Bronchial epithelial cell (primary cell): ENCODE results near the gene CAMTA1. TPM values are rescaled to one million over a fixed set of nuclear protein-coding genes. Genes with fewer than 3 reads are reported as not detected.
"Not testable (repeated sequence)": the region's sequence is repeated elsewhere in the genome, so short reads cannot be mapped to it uniquely, and the experiment has no call there.

Experiments used
- DNase-seq: peaks from one replicate; pipeline ENCODE4 v3.0.0-alpha.2; 2010; ENCODE audit warnings: low read depth
- FAIRE-seq: peaks from 2 replicates; lab custom pipeline; 2011; peaks lifted over from hg19 to GRCh38; lab: Jason Lieb, UNC
- H3K27me3 ChIP-seq: 2 replicates; pipeline ENCODE4 v1.5.1; 2011; ENCODE audit warnings: low read length; ENCODE audit not compliant: control insufficient read depth, insufficient read depth
- H3K36me3 ChIP-seq: 2 replicates; pipeline ENCODE4 v1.5.1; 2011; ENCODE audit warnings: low read length; ENCODE audit not compliant: control insufficient read depth, insufficient read depth
- H3K4me3 ChIP-seq: 2 replicates; pipeline ENCODE4 v1.5.1; 2011; ENCODE audit warnings: mild to moderate bottlenecking, low read depth, low read length, control low read depth
- total RNA-seq: library from RNA; depleted of rRNA; stranded (reverse); fragments of >200 nt; gene quantifications from 2 replicates; pipeline ENCODE4 v1.2.1, GENCODE V29; 2014
- TF ChIP-seq, protein P1 (sequence below): IDR thresholded peaks from 2 replicates; pipeline ENCODE4 v1.5.1; 2011; ENCODE audit warnings: mild to moderate bottlenecking, moderate library complexity, low read length, control low read depth, inconsistent platforms; ENCODE audit not compliant: insufficient read depth, severe bottlenecking

CAMTA1 gene, protein sequence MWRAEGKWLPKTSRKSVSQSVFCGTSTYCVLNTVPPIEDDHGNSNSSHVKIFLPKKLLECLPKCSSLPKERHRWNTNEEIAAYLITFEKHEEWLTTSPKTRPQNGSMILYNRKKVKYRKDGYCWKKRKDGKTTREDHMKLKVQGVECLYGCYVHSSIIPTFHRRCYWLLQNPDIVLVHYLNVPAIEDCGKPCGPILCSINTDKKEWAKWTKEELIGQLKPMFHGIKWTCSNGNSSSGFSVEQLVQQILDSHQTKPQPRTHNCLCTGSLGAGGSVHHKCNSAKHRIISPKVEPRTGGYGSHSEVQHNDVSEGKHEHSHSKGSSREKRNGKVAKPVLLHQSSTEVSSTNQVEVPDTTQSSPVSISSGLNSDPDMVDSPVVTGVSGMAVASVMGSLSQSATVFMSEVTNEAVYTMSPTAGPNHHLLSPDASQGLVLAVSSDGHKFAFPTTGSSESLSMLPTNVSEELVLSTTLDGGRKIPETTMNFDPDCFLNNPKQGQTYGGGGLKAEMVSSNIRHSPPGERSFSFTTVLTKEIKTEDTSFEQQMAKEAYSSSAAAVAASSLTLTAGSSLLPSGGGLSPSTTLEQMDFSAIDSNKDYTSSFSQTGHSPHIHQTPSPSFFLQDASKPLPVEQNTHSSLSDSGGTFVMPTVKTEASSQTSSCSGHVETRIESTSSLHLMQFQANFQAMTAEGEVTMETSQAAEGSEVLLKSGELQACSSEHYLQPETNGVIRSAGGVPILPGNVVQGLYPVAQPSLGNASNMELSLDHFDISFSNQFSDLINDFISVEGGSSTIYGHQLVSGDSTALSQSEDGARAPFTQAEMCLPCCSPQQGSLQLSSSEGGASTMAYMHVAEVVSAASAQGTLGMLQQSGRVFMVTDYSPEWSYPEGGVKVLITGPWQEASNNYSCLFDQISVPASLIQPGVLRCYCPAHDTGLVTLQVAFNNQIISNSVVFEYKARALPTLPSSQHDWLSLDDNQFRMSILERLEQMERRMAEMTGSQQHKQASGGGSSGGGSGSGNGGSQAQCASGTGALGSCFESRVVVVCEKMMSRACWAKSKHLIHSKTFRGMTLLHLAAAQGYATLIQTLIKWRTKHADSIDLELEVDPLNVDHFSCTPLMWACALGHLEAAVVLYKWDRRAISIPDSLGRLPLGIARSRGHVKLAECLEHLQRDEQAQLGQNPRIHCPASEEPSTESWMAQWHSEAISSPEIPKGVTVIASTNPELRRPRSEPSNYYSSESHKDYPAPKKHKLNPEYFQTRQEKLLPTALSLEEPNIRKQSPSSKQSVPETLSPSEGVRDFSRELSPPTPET (N-terminal part only)
- total RNA-seq: 62.3 and 68.2 TPM in 2 replicates

DNA sequence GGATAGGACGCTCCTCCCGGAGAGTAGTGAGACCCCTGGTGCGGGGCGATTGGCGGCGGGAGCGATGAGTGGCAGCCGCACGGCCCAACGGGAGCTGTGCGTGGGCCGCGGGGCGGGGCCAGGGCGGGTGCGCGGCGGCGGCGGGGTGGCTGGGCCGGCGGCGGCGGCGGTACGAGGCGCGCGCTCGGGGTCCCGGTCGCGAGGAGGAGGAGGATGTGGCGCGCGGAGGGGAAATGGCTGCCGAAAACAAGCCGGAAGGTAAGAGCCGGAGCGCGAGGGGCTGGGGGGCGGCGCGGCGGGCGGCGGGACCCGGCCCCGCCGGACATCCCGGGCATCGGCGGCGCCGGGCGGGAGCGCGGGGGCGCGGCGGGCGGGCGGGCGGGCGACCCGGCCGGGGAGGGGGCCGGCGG is at the start of gene CAMTA1:
Gene CAMTA1, plus strand, starts transcription at position 137 of the 410 bp plus-strand sequence. Its CDS starts 77 bp downstream, at position 214.
- DNase-seq: no peak
- peak within 1 kb of the TSS; percentile 76 for H3K4me3 ChIP-seq
- no peaks in the 10 kb centered on the region for H3K27me3 ChIP-seq
- FAIRE-seq: no peak
- TF ChIP-seq, protein P1, sequence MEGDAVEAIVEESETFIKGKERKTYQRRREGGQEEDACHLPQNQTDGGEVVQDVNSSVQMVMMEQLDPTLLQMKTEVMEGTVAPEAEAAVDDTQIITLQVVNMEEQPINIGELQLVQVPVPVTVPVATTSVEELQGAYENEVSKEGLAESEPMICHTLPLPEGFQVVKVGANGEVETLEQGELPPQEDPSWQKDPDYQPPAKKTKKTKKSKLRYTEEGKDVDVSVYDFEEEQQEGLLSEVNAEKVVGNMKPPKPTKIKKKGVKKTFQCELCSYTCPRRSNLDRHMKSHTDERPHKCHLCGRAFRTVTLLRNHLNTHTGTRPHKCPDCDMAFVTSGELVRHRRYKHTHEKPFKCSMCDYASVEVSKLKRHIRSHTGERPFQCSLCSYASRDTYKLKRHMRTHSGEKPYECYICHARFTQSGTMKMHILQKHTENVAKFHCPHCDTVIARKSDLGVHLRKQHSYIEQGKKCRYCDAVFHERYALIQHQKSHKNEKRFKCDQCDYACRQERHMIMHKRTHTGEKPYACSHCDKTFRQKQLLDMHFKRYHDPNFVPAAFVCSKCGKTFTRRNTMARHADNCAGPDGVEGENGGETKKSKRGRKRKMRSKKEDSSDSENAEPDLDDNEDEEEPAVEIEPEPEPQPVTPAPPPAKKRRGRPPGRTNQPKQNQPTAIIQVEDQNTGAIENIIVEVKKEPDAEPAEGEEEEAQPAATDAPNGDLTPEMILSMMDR: no peak
- H3K36me3 ChIP-seq: peaks cover 1% of the 10 kb centered on the region

DNA sequence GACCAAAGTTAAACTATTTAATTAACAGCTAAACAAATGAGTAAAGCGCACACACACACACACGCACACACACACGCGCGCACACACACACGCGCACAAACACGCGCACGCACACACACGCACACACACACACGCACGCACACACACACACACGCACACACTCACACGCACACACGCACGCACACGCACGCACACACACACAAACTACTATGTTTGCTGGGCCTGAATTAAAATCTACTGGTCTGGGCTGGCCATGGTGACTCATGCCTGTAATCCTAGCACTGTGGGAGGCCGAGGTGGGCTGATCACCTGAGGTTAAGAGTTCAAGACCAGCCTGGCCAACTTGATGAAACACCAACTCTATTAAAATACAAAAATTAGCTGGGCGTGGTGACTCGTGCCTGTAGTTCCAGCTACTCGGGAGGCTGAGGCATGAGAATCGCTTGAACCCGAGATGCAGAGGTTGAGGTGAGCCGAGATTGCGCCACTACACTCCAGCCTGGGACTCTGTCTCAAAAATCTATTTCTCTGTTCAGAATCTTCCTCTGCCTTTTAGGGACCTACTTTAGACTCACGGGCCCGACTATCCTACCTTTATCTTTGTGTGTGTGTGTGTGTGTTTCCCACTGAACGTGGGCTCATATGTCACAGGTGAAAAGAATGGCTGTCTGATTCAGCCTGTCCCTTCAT is 46.1 kb upstream of the CAMTA1 start:
- Histone ChIP-seq H3K27me3 (no peaks in the 10 kb centered on the region), H3K36me3 (no peaks in the 10 kb centered on the region), H3K4me3 (no peak overlapping the region)
- FAIRE-seq (no peak), DNase-seq (no peak)
- TF ChIP-seq, protein P1: no peak

DNA sequence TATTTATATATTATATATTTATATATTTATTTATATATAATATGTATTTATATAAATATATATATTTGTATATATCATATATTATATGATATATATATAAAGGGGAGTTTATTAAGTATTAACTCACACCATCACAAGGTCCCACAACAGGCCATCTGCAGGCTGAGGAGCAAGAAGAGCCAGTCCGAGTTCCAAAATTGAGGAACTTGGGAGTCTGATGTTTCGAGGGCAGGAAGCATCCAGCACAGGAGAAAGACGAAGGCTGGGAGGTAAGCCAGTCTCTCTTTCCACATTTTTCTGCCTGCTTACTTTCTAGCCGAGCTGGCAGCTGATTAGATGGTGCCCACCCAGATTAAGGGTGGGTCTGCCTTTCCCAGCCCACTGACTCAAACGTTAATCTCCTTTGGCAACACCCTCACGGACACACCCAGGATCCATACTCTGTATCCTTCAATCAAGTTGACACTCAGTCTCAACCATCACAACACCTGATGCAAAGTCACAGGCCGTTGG is 42.5 kb upstream of the CAMTA1 start:
- H3K36me3 ChIP-seq, DNase-seq, FAIRE-seq, H3K4me3 ChIP-seq, H3K27me3 ChIP-seq: not testable (repeated sequence)

DNA sequence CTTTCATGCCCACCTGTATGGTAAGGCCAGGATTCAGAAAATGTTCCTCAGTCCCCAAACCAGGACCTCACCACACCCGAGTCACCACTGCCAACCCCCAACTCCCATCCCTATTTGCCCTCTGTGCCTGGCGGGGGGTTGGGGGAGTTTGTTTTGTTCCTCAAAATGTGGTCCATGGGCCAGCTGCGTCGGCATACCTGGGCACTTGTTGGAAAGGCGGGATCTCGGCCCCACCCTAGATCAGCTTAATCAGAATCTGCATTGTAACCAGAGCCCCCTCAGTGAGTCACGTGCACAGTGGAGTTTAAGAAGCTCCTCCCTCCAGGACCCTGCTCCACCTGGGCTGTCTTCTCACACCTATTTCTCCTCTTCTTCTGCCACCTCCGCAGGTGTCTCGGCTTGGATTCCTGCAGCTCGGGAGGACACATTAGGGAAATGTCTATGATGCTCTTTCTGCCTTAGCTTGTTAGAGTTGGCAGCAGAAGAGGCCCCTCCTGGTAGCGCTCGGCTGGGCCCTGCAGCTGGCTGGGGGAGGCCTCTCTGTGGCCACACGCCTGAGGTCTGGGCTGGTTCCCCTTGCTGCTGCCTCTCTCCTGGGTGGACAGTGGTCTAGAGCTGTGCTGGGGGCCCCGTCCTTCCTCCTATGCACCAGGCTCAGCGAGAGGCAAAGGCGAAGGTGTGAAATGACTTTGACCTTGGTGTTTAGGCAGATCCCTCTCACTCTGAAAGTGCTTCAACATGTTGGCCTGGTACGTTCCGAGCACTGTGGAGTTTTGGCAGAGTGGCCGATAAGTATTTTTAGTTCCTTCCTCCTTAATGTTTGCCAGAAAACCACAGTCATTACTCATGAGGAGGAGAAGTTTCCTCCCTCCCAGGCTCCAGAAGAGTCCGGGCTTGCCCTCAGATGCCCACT is 41.8 kb upstream of the CAMTA1 start:
- DNase-seq (peak; percentile 94), FAIRE-seq (no peak)
- H3K4me3 ChIP-seq: no peak overlapping the region

DNA sequence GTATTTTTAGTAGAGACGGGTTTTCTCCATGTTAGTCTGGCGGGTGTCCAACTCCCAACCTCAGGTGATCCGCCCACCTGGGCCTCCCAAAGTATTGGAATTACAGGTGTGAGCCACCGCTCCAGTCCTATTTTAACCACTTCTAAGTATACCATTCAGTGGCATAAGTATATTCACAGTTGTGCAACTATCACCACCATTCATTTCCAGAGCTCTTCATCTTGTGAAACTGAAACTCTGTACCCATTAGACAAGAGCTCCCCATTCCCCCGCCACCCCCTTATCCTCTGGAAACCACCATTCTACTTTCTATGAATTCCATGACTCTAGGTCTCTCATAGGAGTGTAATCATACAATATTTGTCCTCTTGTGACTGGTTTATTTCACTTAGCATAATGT is 40.2 kb upstream of the CAMTA1 start:
- Histone ChIP-seq H3K36me3 (no peaks in the 10 kb centered on the region), H3K4me3 (no peak overlapping the region), H3K27me3 (peaks cover 4% of the 10 kb centered on the region)
- FAIRE-seq (no peak), DNase-seq (no peak)
- TF ChIP-seq, protein P1: no peak

More for the DNA sequence above, 41.8 kb upstream of the CAMTA1 start:
- TF ChIP-seq, protein P1: no peak
- H3K36me3 ChIP-seq: no peaks in the 10 kb centered on the region
- H3K27me3 ChIP-seq: peaks cover 3% of the 10 kb centered on the region
